Diencephalon (tissue), 1 donor: ENCODE data around the gene ULK4. TPM values are rescaled to one million over a fixed set of nuclear protein-coding genes. Genes with fewer than 3 reads are reported as not detected.

Source experiments
- small RNA-seq: library from RNA; depleted of rRNA; stranded (forward); fragments of <200 nt; gene quantifications from one replicate; pipeline ENCODE3, GENCODE V24; 2014
- total RNA-seq: library from RNA; depleted of rRNA; stranded (reverse); fragments of >200 nt; gene quantifications from one replicate; pipeline ENCODE4 v1.2.3, GENCODE V29; 2014

Gene ULK4
- total RNA-seq, result 21.0 TPM

DNA sequence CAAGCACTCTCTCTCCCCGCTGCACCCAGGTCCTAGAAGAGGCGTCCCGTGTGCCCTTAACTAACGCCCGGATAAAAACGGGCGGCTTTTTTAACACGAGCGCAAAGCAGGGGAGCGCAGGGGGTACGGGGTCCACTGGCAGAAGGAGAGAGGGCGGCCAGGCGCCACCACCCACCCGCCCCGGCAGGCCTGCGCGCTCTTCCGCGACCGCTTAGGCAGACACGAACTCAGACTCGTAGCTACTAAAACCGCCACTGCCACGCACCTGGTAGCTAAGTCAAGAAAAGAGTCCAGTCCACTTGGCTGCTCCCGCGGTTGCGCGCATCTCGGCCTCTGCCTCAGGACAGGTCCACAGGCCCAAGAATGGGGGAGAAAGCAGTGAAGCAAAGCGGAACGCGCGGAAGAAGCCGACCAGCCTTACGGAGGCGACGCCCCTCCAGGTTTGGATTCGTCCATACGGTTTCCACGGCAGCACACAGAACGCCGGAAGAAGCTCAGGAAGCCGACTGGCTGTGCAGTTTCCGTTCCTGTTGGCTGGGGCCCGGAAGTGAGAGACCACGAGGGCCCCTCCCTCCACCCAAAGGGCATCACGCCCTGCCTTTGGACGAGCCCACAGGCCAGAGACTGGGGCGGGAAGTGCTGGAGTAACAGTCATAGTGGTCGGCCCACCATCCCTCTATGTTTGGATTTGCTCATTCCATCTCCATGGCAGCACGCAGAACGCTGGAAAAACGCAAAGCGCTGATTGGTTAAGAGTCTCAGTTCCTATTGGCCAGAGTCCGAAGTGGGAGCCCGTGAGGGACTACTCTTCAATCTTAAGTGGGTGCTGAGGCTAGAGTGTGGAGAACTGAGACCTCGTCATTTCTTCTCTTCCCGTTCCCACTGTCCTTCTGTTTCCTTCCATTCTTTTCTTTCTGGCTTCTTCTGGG lies at the start of gene ULK4:
ULK4 (minus strand) TSS at position 353 of the 929 bp plus-strand sequence. CDS start 7,344 bp downstream, outside the sequence.

DNA sequence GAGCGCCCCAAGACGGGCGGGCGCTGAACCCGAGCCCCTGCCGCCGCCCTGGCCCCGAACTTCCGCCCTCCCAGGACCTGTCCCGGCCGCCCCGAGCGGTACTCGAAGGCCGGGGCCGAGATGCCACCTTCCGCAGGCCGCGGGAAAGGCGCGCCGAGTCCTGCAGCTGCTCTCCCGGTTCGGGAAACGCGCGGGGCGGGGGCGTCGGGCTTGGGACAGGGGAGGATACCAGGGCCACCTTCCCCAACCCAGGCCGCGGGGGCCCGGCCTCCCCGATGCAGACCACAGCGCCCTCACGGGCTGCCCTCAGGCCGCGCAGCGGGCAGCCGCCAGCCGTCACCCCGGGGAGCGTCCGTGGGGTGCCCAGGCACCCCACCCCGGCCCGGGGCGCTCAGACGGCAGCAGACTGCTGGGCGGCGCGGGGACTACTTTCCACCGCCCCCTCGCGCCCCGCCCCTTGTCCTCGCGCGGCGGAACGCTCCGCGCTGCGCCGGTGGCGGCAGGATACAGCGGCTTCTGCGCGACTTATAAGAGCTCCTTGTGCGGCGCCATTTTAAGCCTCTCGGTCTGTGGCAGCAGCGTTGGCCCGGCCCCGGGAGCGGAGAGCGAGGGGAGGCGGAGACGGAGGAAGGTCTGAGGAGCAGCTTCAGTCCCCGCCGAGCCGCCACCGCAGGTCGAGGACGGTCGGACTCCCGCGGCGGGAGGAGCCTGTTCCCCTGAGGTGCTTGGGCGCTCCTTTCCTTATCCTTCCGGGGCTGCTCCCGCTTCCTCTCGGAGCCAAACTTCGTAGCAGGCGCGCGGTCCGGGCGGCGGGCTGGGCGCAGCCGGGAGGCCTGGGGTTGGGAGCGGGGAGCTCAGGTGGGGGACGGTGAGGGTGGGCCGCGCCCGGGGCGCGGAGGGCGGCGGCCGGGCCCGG lies 762.7 kb downstream of the ULK4 start, which contains the start of gene CTNNB1:
CTNNB1 (plus strand) TSS at position 556 of the 916 bp plus-strand sequence. CDS start 24,564 bp downstream, outside the sequence.

Small RNAs within 50 kb of the gene (small RNA-seq; reads per million reads assigned to genes)
- gene ATP6V0E1P2 (not detected), gene RF00019 (not detected), gene RF00096 (not detected), gene RF00602 (not detected)

Other genes starting within 250 kb of the ULK4 start
- 48.9 TPM for gene TRAK1, start 129.3 kb upstream of the ULK4 start, total RNA-seq